Activated CD4-positive, alpha-beta T cell treated with anti-CD3 and anti-CD28 coated beads, Interleukin-2, Interleukin-6, amounts not matched to agents 100 ng/mL and 50 ng/mL, durations not matched to agents 16 hours and 8 hours (primary cell): ENCODE results near the gene MSI2.
"Not testable (repeated sequence)": the region's sequence is repeated elsewhere in the genome, so short reads cannot be mapped to it uniquely, and the experiment has no call there.

Experiments
- DNase-seq: peaks from one replicate; pipeline ENCODE4 v3.0.0-alpha.2; 2020

Gene MSI2

GRCh38 chr17:57493171-57493570, 236.8 kb downstream of the MSI2 start:
- no peak for DNase-seq

GRCh38 chr17:57493625-57494024, 237.3 kb downstream of the MSI2 start:
- DNase-seq, result no peak

DNA sequence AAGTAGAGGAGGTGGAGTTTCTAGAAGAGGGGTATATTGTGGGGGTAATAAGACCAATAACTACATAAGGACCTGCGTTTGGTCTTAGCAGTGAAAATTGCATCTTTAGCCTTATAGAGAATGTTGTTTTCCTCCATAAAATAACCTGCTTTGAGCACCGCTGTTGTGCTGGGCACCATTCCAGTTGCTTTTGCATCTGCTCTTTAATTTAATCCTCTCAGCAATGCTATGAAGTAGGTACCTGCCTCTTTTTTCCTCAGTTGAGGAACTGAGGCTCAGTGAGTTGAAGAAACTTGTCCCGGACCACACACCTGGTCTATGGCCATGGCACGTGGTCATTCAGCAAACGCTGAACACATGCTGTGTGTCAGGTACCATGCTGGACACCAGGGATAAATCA, 238.1 kb downstream of the MSI2 start:
- DNase-seq, result no peak

GRCh38 chr17:57495771-57496170, 239.4 kb downstream of the MSI2 start:
- no peak for DNase-seq

DNA sequence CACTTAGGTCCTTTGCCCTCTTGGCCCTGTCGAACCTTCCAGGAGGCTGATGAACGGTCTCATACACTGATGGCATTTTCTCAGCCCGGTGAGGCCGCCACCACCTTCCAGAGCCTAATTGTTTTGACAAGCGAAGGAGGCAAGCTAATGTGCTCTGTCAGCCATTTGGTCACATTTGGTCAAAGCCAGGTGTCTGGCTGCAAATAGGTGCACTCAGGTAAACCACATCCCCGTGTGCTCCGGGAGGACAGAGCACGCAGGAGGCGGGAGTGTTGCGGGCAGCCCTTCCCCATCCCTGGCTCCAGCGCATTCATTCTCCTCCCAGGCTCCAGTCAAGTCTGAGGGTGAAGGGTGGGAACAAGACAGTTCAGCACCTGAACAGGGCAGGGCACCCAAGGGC, 240.1 kb downstream of the MSI2 start:
- no peak for DNase-seq

DNA sequence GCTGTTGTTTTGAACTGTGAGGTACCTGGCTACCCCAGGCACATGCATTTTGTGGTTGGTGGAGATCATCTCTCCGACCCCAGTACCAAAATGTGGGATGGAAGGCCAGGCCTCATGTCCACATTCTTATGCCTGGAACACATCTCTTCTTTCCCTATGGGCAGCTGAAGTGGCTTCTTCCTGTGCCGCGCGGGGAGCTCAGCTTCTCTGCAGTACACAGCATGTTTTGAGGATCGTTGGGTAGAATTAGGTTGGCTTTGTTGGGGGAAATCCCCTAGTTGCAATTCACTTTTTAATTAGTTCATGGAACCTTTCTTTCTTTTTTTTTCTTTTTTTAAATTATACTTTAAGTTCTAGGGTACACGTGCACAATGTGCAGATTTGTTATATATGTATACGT, 242.1 kb downstream of the MSI2 start:
- no peak for DNase-seq

- DNase-seq, result not testable (repeated sequence)
These were observed 242.9 kb downstream of the MSI2 start for GRCh38 chr17:57499221-57499620.

DNA sequence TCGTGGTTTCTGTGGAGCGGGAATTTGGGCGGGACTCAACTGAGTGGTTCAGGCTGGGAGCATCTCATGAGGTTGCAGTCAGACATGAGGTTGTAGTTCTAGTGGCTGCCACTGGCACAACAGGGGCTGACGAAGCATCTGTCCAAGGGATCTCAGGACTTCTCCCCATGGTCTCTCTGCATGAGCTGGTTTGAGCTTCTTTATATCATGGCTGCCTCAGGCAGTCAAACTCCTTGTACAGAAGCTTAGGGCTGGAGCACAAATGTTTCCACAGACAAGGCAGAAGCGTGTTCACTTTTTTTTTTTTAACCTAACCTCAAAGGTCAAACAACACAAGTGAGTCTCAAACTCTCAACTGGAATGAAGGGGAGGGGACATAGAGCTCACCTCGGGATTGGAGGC, 243.3 kb downstream of the MSI2 start:
- DNase-seq, result no peak

DNA sequence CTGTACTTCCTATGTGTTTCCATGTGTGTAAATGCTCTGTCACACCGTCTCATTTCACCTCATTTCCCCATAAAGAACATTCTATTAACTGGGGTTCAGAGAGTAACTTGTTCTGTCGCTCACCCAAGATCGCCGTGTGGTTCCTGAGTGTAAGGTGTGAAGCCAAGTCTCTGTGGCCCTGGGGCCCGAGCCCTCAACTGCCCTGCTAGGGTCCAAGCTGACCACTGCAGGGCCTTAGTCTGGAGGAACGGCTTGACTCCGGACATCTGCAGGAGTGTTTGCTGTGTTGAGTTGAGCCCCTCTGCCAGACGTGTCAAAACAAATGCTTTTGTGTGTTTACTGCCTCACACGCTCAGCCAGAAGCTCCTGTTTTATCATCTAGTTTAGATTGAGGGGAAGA, 244.7 kb downstream of the MSI2 start:
- no peak for DNase-seq

DNA sequence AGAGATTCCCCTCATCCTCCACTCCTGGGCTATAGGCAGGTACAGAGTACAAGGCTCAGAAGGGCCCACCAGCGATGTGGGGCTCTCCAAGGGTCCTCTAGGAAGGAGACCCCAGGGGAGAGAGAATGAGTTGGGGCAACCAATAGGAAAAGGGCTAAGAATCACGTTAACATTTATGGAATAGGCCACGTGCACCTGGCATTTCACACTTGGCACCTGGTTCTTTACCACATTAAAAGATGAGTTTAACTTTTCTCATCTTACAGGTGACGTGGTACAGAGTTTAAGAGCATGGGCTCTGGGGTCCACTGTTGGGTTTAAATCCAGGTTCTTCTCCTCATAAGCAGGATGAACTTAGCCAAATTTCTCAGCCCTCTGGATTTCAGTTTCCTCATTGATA, 245.7 kb downstream of the MSI2 start:
- DNase-seq, result no peak

- DNase-seq, result no peak
These were observed 246.5 kb downstream of the MSI2 start for GRCh38 chr17:57502811-57503241.

DNA sequence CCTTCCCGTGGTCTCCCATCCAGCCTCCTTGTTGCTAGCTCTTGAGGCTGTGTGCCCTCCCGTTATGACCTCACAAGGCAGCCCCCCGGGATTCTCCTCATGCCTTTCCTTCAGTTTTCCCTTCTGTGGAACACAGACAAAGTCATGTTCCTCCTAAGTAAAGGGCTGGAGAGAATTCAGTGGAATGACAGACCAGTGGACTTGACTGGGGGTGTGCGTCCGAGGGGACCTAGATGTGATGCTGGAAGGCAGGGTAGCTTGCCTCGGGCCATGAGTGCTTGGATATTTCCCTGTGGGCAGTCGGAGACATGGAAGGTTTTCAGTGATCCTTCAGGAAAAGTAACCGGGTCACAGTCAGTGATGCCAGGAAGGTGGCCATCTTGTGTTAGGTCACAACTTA, 247.9 kb downstream of the MSI2 start:
- no peak for DNase-seq

DNA sequence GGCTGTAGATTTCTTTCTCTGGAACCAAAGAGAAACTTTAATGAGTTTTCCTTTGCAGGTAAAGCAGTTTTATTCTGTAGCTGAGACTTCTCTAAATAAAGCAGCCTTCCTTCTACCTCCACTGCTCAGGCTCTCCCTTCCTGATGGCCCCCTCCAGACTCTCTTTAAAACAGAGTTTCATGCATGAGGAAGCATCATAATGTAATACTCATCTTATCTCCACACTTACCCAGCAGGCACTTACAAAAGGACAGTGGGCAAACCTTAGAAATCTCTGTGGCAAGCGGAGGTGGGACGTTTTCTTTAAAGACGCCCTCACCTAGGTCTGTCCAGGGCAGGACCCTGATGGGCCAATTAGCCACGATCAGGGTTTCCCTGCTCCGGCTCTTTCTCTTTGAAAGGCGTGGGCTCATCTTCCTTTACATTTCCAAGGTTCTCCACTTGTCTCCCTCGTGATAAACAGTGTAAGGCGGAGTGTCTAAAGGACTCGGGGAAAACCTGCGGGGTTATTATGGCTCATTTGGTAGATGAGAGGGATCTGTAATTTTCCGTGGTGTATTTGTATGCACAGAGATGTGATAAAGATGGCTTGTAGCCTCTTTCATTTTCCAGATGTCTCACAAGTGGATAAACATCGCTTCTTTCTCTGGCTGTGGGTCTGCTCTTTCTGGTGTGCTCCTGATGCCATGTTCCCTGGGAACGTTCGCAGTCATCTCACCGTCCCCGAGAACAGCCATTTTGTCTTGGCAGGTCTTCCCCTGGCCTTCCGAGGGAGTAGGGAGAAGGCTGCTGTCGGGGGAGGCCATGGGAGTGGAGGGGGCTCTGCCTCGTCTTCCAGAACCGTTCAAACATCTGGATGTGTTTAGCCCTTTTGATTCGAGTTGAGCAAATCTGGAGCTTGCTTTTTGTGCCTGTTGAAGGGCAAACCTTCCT, 249.8 kb downstream of the MSI2 start:
- no peak for DNase-seq

- no peak for DNase-seq
These were observed 250.4 kb downstream of the MSI2 start for GRCh38 chr17:57506774-57507127.

- no peak for DNase-seq
These were observed 251.5 kb downstream of the MSI2 start for GRCh38 chr17:57507828-57508227.

DNA sequence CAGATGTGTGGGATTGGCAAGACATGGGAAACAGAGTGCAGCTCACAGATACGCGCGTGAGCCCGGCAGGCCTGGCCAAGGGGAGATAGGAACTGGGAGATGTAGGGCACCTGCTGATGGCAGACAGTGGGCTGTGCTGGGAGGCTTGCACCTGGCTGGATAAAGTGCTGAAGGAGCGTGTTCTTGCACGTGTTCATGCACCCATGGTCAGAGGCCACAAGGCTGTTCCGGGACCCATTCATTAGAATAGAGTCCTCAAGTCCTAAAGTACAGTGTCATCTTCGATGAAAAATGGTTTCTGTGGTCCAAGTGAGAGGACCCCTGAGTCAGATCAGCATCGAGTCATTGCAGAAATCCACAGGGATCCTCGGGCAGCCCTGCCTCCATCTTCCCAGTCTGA, 252.3 kb downstream of the MSI2 start:
- DNase-seq, result no peak

DNA sequence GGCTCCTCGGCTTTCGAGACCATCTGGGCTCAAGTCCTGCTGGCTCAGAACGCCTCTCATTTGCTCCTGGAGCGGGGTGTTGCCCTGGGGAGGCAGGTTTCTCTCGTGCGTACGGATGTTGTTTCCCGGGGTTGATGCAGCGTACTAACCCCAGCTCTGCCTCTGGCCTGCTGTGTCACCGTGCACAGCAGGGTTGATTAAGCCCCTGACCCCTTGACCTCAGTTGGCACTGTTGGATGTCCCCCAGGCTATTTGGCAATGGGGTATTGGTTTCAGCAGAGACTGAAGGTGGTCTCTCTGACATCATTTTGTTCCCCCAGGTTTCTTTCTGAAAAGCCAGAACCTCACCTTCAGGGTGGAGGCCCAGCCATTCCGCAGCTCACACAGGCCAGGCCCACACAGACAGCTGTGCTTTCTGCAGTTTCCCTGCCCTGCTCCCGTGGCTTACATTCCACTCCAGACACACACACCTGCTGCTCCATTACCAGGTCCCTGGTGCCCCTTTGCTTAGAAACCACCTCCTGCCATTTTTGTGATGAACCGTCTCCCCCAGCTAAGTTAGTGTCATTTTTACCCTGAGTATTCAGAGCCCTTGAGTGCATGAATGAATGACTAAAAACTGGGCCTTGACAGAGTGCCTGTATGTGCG, 255.3 kb downstream of the MSI2 start:
- DNase-seq, result no peak

DNA sequence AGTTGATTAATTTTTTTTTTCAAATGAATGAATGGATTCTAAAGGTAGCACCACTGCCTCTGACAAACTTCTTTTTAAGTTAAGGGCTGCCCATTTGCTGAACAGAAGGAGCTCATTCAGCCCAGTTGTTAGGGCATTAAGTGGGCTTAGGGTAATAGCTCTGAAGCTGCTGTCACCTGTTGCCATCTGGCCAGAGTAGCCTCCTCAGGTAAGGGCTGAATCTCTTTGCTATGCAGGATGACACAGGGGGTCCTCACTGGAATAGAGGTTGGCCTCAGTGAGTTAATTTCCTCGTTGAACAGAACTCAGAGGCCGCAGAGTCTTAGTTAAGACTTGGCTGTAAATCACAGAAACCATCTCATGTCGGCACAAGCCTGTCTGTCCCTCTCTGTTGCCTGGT, 255.9 kb downstream of the MSI2 start:
- DNase-seq, result no peak

DNA sequence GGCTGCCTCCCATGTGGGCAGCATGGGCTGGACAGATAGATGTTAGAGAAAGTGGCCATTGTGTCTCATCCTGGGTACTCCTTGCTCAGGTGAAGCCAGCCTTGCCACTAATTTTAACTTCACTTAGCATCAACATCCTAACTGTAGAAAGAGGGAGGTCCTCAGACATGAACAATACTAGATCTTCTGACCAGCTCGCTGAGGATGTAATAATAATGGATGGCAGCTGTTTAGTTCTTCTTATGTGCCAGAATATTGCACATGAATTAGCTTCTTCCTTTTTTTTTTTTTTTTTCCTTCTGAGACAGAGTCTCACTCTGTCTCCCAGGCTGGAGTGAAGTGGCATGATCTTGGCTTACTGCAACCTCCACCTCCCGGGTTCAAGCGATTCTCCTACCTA, 256.4 kb downstream of the MSI2 start:
- no peak for DNase-seq

DNA sequence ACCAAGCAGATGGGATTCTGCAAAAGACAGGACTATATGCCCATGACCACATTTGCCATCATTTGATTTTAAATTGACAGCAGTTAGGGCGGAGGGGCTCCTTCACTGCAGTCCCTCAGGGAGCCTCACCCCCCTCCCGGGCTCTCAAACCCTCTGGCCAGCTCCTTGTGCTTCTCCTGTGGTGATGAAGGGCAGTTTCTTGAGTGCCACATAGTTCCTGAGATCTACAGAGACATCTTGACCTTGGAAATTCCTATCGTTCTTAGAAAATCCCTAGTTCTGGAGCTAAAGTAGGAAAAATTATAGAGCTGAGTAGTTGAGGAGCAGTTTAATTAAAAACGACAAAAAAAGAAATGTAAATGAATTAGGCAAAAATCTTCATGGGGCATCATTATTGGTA, 257.2 kb downstream of the MSI2 start:
- DNase-seq, result no peak

DNA sequence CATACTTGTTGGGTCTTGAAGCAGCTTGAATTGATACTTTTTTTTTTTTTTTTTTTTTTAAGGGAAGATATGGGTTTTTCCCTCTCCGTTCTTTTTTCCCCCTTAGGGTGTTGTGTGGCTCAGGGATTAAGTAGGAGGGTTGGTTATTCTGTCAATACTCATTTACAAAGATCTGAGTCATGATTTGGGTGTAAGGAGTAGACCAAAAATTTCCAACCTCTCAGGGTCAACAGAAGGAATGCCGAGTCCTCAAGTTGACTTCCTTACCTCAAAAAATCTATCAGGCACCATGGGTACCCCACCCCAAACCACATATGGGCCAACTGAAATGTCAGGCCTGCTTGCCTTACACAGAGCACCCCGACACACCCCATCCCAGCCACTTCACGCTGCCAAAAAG, 258.3 kb downstream of the MSI2 start:
- DNase-seq, result no peak

DNA sequence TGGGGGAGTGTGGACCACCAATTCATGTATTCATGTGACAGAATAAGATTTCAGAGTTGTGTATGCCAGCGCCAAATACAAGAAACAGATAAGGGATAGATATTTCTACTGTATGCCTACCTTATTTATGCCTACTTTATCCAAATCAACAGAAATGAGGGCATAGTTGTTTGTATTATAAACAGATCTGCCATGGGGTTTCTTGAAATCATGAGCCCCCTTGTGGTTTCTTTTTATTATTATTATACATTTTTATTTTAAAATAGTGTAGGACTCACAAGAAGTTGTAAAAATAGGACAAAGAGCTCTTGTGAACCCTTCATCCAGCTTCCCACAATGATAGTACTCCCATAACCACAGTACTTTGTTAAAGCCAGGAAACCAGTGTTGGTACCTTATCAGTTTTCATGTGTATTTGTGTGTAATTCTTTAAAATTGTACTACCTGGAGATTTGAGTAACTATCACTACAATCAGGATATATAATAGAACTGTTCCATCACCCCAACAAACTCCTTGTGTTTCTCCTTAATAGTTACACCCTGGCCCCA, 259.4 kb downstream of the MSI2 start:
- DNase-seq, result no peak

DNA sequence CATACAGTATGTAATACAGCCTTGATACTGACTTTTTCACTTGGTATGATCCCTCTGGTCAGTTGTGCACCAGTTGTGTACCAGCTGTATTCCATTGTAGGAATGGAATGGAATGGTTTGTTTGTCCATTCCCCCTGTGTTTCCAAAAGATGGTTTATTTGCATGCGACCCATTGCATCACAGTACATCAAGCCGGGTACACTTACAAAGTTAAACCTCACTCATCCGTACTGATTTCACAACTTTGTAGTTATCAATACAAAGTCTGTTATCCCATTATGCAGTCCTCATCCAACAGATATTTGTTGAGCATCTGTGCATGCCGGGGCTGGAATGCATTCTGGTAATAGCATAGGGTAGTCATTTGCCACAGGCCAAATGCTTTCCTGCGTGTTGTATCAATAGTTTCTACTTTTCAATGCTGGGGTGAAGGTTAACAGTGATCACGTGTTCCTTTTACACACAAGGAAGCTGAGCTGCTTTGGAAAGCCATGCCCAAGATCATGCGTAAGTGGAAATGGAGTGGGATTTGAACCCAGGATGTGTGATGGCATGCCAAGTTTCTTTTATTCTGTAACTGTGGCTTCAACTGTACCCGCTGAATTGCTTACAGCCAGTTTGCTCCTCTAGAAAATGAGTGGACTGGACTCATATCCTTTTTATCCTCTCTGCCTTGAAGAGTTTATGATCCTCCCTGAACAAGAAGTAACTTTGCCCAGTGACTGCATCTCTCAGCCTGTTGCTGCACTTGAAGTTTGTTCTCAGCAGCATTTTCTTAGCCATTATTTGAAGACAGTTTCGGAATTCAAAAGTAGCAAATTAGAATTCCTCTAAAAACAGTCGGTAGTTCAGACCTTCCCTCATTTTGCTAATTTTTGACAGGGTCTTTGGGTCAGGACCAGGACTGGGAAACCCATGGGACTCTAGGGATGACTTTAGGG, 260.2 kb downstream of the MSI2 start:
- DNase-seq, result no peak
